Endothelial cell of umbilical vein (primary cell): ENCODE data around the gene MAN1A1.

Source experiments
- EZH2 ChIP-seq: IDR thresholded peaks from 2 replicates; pipeline ENCODE4 v1.6.1; 2012; ENCODE audit warnings: borderline replicate concordance, low read depth, mild to moderate bottlenecking, moderate library complexity, low read length, inconsistent platforms; ENCODE audit not compliant: severe bottlenecking
- FOS ChIP-seq: IDR thresholded peaks from 2 replicates; pipeline ENCODE4 v1.6.1; 2011; ENCODE audit warnings: mild to moderate bottlenecking, low read length, moderate library complexity, borderline replicate concordance; ENCODE audit not compliant: insufficient read depth
- GATA2 ChIP-seq: IDR thresholded peaks from 2 replicates; pipeline ENCODE4 v1.7.0; 2011; ENCODE audit warnings: low read depth, mild to moderate bottlenecking, moderate library complexity, mixed read lengths, low read length; ENCODE audit not compliant: insufficient read length, insufficient read depth
- JUN ChIP-seq: IDR thresholded peaks from 2 replicates; pipeline ENCODE4 v1.6.1; 2011; ENCODE audit warnings: borderline replicate concordance, low read depth; ENCODE audit not compliant: insufficient read length, insufficient read depth
- MYC ChIP-seq: IDR thresholded peaks from one replicate; pipeline ENCODE4 v1.6.1; 2011; ENCODE audit warnings: mild to moderate bottlenecking, low read depth, low read length
- POLR2A ChIP-seq: IDR thresholded peaks from 2 replicates; pipeline ENCODE4 v1.6.1; 2012; ENCODE audit warnings: low read depth, mild to moderate bottlenecking, control low read depth, low read length
- POLR2AphosphoS5 ChIP-seq: IDR thresholded peaks from 2 replicates; pipeline ENCODE4 v1.6.1; 2012; ENCODE audit warnings: low read depth, mild to moderate bottlenecking, control low read depth, low read length, moderate library complexity; ENCODE audit not compliant: insufficient read depth
- TF ChIP-seq, protein P1 (sequence below), 2 donors: IDR thresholded peaks; 1 replicate in 1 of 2; 2 replicates in 1 of 2; pipeline ENCODE4 v1.5.1; 2011; ENCODE audit warnings: low read length in 2 of 2, mild to moderate bottlenecking in 2 of 2, moderate library complexity in 2 of 2, control low read depth in 1 of 2, inconsistent platforms in 1 of 2, low read depth in 1 of 2; ENCODE audit not compliant: insufficient read depth in 1 of 2; ENCODE audit errors: extremely low read depth in 1 of 2
- TF ChIP-seq, protein P2 (sequence below): IDR thresholded peaks from 2 replicates; pipeline ENCODE4 v1.6.1; 2011; ENCODE audit not compliant: insufficient read depth, insufficient read length

DNA sequence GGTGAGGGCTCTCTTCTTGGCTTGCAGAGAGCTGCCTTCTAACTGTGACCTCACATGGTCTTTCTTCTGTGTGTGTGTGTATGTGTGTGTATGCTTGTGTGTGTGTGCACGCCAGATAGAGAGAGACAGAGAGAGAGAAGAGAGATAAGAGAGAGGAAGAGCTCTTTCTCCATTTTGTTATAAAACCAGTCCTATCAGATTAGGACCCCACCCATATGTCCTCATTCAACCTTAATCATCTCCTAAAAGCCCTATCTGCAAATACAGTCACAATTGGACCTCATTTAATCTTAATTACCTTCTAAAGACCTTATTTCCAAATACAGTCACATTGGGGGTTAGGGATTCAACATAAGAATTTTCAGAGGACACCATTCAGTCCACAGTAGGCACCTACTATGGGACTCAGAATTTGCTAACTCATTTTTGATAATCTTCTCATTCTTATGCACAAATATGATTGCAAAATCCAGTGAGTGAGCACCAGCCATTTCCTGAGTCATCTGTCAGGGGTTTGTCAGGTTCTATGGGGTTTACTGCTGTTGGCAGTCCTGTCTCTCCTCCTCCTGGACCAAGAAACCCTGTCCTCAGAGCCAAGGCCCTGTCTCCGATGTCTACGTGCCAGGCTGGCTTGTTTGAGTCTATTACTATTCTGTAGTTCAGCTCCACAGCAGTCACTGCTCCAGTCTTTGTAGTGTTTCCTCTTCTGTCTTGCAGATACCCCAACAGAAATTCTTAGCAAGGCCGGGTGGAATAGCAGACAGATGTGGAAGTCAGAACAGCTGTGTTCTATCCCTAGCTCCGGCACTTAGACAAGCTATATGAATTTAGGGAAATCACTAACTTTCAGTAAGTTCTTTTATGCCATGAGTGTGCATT lies 212.1 kb downstream of the MAN1A1 start:
- TF ChIP-seq POLR2A: no peak
- TF ChIP-seq, protein P1, sequence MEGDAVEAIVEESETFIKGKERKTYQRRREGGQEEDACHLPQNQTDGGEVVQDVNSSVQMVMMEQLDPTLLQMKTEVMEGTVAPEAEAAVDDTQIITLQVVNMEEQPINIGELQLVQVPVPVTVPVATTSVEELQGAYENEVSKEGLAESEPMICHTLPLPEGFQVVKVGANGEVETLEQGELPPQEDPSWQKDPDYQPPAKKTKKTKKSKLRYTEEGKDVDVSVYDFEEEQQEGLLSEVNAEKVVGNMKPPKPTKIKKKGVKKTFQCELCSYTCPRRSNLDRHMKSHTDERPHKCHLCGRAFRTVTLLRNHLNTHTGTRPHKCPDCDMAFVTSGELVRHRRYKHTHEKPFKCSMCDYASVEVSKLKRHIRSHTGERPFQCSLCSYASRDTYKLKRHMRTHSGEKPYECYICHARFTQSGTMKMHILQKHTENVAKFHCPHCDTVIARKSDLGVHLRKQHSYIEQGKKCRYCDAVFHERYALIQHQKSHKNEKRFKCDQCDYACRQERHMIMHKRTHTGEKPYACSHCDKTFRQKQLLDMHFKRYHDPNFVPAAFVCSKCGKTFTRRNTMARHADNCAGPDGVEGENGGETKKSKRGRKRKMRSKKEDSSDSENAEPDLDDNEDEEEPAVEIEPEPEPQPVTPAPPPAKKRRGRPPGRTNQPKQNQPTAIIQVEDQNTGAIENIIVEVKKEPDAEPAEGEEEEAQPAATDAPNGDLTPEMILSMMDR (IDR thresholded peaks at IDR 0.05; ENCODE audit: extremely low read depth in 1 of 2, insufficient read depth in 1 of 2, low read depth in 1 of 2, low read length in 2 of 2): no peak
- no peak for TF ChIP-seq FOS
- TF ChIP-seq POLR2AphosphoS5: no peak
- TF ChIP-seq, protein P2, sequence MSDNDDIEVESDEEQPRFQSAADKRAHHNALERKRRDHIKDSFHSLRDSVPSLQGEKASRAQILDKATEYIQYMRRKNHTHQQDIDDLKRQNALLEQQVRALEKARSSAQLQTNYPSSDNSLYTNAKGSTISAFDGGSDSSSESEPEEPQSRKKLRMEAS: no peak
- TF ChIP-seq MYC: no peak
- no peak for TF ChIP-seq EZH2
- no peak for TF ChIP-seq JUN
- no peak for TF ChIP-seq GATA2
